SK-N-SH treated with all-trans-retinoic acid at 6 μM for 48 hours (cell line): Measurements from ENCODE around the gene ZNF14.

Experiments used
- ATAC-seq: fragments of 200-7000 bp; cut with Tn5 transposase; 3 replicates; pipeline ENCODE4 v1.9.1; 2020; ENCODE audit warnings: mild to moderate bottlenecking, moderate library complexity
- ARNTL ChIP-seq: fragments of 450-650 bp; formaldehyde crosslinking; IDR thresholded peaks from 2 replicates; pipeline ENCODE4 v1.5.0; 2020; ENCODE audit warnings: low read depth, mild to moderate bottlenecking, moderate library complexity, borderline replicate concordance
- CSDC2 ChIP-seq: fragments of 250-450 bp; sonication (Bioruptor Pico); IDR thresholded peaks from 2 replicates; pipeline ENCODE4 v1.5.0; 2020; ENCODE audit warnings: mild to moderate bottlenecking, moderate library complexity
- ESRRG ChIP-seq: fragments of 250-450 bp; sonication (Bioruptor Pico); IDR thresholded peaks from 2 replicates; pipeline ENCODE4 v1.6.1; 2021; ENCODE audit warnings: mild to moderate bottlenecking
- GLIS3 ChIP-seq: fragments of 250-450 bp; sonication (Bioruptor Pico); IDR thresholded peaks from 2 replicates; pipeline ENCODE4 v1.5.0; 2020; ENCODE audit warnings: mild to moderate bottlenecking, moderate library complexity
- ISL1 ChIP-seq: fragments of 250-450 bp; sonication (Bioruptor Pico); IDR thresholded peaks from 2 replicates; pipeline ENCODE4 v2.1.2; 2022; ENCODE audit warnings: mild to moderate bottlenecking, moderate library complexity
- OSR1 ChIP-seq: fragments of 250-450 bp; sonication (Bioruptor Pico); IDR thresholded peaks from 2 replicates; pipeline ENCODE4 v1.8.0; 2022; ENCODE audit warnings: moderate library complexity, mild to moderate bottlenecking, inconsistent platforms
- PPARA ChIP-seq: fragments of 250-450 bp; sonication (Bioruptor Pico); IDR thresholded peaks from 2 replicates; pipeline ENCODE4 v1.5.0; 2020; ENCODE audit warnings: mild to moderate bottlenecking, borderline replicate concordance
- RARB ChIP-seq: fragments of 250-450 bp; sonication (Bioruptor Pico); IDR thresholded peaks from 2 replicates; pipeline ENCODE4 v1.8.0; 2021; ENCODE audit warnings: mild to moderate bottlenecking, moderate library complexity
- SNAI2 ChIP-seq: fragments of 250-450 bp; sonication (Bioruptor Pico); IDR thresholded peaks from 2 replicates; pipeline ENCODE4 v1.5.0; 2020; ENCODE audit warnings: mild to moderate bottlenecking, moderate library complexity
- TCF4 ChIP-seq: fragments of 250-450 bp; sonication (Bioruptor Pico); IDR thresholded peaks from 2 replicates; pipeline ENCODE4 v1.8.0; 2021; ENCODE audit warnings: mild to moderate bottlenecking, moderate library complexity, borderline replicate concordance
- TOX ChIP-seq: fragments of 250-450 bp; sonication (Bioruptor Pico); IDR thresholded peaks from 2 replicates; pipeline ENCODE4 v1.8.0; 2021; ENCODE audit warnings: mild to moderate bottlenecking, moderate library complexity, borderline replicate concordance
- ZC3H10 ChIP-seq: fragments of 250-450 bp; sonication (Bioruptor Pico); IDR thresholded peaks from 2 replicates; pipeline ENCODE4 v1.5.1; 2021; ENCODE audit warnings: mild to moderate bottlenecking, moderate library complexity
- ZFP3 ChIP-seq: fragments of 250-450 bp; sonication (Bioruptor Pico); IDR thresholded peaks from 2 replicates; pipeline ENCODE4 v1.5.0; 2020; ENCODE audit warnings: mild to moderate bottlenecking, moderate library complexity
- ZFP30 ChIP-seq: fragments of 450-650 bp; formaldehyde crosslinking; IDR thresholded peaks from 2 replicates; pipeline ENCODE4 v1.5.0; 2022; ENCODE audit warnings: mild to moderate bottlenecking, moderate library complexity
- ZNF565 ChIP-seq: fragments of 450-650 bp; formaldehyde crosslinking; conservative IDR thresholded peaks from 2 replicates; pipeline ENCODE4 v1.5.0; 2020; ENCODE audit warnings: low read depth, mild to moderate bottlenecking, moderate library complexity
- ZNF70 ChIP-seq: fragments of 450-650 bp; formaldehyde crosslinking; IDR thresholded peaks from 2 replicates; pipeline ENCODE4 v1.5.0; 2020; ENCODE audit warnings: mild to moderate bottlenecking, moderate library complexity
- ZNF8 ChIP-seq: fragments of 450-650 bp; formaldehyde crosslinking; IDR thresholded peaks from 2 replicates; pipeline ENCODE4 v1.5.0; 2020; ENCODE audit warnings: mild to moderate bottlenecking, moderate library complexity
- TF ChIP-seq, protein P1 (sequence below): fragments of 250-450 bp; sonication (Bioruptor Pico); IDR thresholded peaks from 2 replicates; pipeline ENCODE4 v1.8.0; 2020; ENCODE audit warnings: mild to moderate bottlenecking, moderate library complexity, borderline replicate concordance
- TF ChIP-seq, protein P2 (sequence below): fragments of 250-450 bp; sonication (Bioruptor Pico); IDR thresholded peaks from 2 replicates; pipeline ENCODE4 v1.5.1; 2021; ENCODE audit warnings: mild to moderate bottlenecking, moderate library complexity
- TF ChIP-seq, protein P3 (sequence below): fragments of 250-450 bp; sonication (Bioruptor Pico); IDR thresholded peaks from 2 replicates; pipeline ENCODE4 v1.5.0; 2020; ENCODE audit warnings: mild to moderate bottlenecking, moderate library complexity
- TF ChIP-seq, protein P4 (sequence below): fragments of 250-450 bp; sonication (Bioruptor Pico); IDR thresholded peaks from 2 replicates; pipeline ENCODE4 v1.5.1; 2020; ENCODE audit warnings: low read depth, mild to moderate bottlenecking, moderate library complexity
- TF ChIP-seq, protein P5 (sequence below): fragments of 250-450 bp; sonication (Bioruptor Pico); IDR thresholded peaks from 2 replicates; pipeline ENCODE4 v1.8.0; 2021; ENCODE audit warnings: low read depth, mild to moderate bottlenecking, moderate library complexity, borderline replicate concordance

Gene ZNF14

DNA sequence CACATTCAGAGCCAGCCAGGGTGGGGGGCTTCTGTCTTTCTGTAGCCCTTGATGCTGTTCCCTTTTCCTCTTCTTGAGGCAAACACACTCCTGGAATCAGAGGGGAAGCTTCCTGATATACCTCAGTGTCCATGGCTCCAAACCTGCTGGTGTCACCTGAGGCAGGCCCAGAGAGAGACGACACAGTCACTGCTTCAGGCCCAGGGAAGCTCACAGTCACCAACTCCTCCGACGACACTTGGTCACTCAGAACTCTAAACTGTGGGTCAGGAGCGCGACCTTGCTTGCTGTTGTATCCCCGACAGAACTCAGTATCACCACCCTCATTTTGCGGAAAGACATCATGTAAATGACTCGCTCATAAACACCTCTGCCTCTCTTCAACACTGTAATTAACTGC is 70.6 kb downstream of the ZNF14 start (continued):
- TF ChIP-seq, protein P1, sequence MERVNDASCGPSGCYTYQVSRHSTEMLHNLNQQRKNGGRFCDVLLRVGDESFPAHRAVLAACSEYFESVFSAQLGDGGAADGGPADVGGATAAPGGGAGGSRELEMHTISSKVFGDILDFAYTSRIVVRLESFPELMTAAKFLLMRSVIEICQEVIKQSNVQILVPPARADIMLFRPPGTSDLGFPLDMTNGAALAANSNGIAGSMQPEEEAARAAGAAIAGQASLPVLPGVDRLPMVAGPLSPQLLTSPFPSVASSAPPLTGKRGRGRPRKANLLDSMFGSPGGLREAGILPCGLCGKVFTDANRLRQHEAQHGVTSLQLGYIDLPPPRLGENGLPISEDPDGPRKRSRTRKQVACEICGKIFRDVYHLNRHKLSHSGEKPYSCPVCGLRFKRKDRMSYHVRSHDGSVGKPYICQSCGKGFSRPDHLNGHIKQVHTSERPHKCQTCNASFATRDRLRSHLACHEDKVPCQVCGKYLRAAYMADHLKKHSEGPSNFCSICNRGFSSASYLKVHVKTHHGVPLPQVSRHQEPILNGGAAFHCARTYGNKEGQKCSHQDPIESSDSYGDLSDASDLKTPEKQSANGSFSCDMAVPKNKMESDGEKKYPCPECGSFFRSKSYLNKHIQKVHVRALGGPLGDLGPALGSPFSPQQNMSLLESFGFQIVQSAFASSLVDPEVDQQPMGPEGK, result no peak

DNA sequence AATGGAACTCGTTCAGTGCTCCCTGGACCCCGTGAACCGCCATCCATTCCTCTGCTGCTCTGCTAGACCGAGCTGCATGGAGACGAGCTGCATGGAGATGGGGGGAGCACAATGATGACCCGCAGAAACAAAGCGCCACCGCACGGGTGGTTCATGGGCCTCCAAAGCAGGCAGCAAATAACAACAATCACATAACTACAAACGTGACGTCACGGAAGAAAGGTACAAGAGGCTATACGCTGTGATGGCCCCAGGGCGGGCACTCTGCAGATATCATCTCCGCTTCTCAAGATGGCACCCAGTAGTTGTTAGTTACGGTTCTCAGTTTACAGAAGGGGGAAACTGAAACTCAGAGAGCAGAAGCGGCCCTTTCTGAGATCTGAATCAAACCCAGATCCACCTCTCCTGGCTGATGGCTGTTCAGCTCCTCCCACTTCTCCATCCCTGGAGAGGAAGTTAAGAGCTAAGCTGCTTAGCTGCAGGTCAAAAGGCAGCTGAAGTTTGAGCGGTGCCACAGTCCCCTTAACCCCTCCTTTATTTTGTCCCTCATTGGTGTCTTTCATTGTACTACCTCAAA is 71.1 kb downstream of the ZNF14 start:
- peak; percentile 3; the same call in 2 of the 3 replicates for ATAC-seq
- TF ChIP-seq RARB (CRISPR knock-in tag), result no peak
- TF ChIP-seq ZNF70 (CRISPR knock-in tag), result no peak
- TF ChIP-seq, protein P1, result no peak
- no peak for TF ChIP-seq ISL1 (CRISPR knock-in tag)
- no peak for TF ChIP-seq SNAI2 (CRISPR knock-in tag)
- no peak for TF ChIP-seq TOX
- TF ChIP-seq, protein P2, sequence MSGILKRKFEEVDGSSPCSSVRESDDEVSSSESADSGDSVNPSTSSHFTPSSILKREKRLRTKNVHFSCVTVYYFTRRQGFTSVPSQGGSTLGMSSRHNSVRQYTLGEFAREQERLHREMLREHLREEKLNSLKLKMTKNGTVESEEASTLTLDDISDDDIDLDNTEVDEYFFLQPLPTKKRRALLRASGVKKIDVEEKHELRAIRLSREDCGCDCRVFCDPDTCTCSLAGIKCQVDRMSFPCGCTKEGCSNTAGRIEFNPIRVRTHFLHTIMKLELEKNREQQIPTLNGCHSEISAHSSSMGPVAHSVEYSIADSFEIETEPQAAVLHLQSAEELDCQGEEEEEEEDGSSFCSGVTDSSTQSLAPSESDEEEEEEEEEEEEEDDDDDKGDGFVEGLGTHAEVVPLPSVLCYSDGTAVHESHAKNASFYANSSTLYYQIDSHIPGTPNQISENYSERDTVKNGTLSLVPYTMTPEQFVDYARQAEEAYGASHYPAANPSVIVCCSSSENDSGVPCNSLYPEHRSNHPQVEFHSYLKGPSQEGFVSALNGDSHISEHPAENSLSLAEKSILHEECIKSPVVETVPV (CRISPR knock-in tag), result no peak
- no peak for TF ChIP-seq CSDC2 (CRISPR knock-in tag)
- TF ChIP-seq, protein P3, sequence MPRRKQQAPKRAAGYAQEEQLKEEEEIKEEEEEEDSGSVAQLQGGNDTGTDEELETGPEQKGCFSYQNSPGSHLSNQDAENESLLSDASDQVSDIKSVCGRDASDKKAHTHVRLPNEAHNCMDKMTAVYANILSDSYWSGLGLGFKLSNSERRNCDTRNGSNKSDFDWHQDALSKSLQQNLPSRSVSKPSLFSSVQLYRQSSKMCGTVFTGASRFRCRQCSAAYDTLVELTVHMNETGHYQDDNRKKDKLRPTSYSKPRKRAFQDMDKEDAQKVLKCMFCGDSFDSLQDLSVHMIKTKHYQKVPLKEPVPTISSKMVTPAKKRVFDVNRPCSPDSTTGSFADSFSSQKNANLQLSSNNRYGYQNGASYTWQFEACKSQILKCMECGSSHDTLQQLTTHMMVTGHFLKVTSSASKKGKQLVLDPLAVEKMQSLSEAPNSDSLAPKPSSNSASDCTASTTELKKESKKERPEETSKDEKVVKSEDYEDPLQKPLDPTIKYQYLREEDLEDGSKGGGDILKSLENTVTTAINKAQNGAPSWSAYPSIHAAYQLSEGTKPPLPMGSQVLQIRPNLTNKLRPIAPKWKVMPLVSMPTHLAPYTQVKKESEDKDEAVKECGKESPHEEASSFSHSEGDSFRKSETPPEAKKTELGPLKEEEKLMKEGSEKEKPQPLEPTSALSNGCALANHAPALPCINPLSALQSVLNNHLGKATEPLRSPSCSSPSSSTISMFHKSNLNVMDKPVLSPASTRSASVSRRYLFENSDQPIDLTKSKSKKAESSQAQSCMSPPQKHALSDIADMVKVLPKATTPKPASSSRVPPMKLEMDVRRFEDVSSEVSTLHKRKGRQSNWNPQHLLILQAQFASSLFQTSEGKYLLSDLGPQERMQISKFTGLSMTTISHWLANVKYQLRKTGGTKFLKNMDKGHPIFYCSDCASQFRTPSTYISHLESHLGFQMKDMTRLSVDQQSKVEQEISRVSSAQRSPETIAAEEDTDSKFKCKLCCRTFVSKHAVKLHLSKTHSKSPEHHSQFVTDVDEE (CRISPR knock-in tag), result no peak

DNA sequence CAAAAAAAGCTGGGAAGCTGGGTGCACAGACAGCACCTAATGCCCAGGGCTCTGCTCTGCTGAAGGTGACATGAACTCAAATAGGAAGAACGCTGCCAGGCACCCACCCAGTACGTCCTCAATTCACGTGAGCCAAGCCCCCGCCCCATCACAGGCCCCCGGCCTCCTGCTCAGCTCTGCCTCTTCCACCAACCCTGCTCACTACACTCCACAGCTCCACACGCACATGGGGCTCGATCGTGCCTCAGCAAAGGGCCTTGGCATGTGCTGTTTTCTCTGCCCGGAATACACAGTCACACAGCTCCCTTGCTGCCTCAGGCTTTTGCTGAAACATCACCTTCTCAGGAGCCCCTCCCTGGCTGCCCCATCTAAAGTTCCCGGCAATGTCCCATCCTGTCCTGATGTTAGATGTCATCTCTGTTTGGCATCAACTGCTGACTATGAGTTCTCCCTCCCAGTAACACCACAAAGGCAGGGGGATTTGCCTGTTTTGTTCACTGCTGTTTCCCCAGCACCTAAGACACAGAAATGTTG is 71.7 kb downstream of the ZNF14 start:
- no peak for TF ChIP-seq ESRRG (CRISPR knock-in tag)
- no peak for TF ChIP-seq SNAI2 (CRISPR knock-in tag)
- no peak for TF ChIP-seq GLIS3
- no peak for TF ChIP-seq CSDC2 (CRISPR knock-in tag)
- TF ChIP-seq ZFP30 (CRISPR knock-in tag), result no peak
- TF ChIP-seq ZFP3 (CRISPR knock-in tag), result no peak
- no peak for TF ChIP-seq TCF4 (CRISPR knock-in tag)
- TF ChIP-seq ARNTL (CRISPR knock-in tag), result no peak
- TF ChIP-seq, protein P4, sequence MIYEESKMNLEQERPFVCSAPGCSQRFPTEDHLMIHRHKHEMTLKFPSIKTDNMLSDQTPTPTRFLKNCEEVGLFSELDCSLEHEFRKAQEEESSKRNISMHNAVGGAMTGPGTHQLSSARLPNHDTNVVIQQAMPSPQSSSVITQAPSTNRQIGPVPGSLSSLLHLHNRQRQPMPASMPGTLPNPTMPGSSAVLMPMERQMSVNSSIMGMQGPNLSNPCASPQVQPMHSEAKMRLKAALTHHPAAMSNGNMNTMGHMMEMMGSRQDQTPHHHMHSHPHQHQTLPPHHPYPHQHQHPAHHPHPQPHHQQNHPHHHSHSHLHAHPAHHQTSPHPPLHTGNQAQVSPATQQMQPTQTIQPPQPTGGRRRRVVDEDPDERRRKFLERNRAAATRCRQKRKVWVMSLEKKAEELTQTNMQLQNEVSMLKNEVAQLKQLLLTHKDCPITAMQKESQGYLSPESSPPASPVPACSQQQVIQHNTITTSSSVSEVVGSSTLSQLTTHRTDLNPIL (CRISPR knock-in tag), result no peak
- no peak for TF ChIP-seq RARB (CRISPR knock-in tag)
- TF ChIP-seq, protein P1, result no peak
- TF ChIP-seq, protein P3 (CRISPR knock-in tag), result no peak
- TF ChIP-seq, protein P5, sequence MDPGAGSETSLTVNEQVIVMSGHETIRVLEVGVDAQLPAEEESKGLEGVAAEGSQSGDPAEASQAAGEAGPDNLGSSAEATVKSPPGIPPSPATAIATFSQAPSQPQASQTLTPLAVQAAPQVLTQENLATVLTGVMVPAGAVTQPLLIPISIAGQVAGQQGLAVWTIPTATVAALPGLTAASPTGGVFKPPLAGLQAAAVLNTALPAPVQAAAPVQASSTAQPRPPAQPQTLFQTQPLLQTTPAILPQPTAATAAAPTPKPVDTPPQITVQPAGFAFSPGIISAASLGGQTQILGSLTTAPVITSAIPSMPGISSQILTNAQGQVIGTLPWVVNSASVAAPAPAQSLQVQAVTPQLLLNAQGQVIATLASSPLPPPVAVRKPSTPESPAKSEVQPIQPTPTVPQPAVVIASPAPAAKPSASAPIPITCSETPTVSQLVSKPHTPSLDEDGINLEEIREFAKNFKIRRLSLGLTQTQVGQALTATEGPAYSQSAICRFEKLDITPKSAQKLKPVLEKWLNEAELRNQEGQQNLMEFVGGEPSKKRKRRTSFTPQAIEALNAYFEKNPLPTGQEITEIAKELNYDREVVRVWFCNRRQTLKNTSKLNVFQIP (CRISPR knock-in tag), result no peak
- TF ChIP-seq ZNF70 (CRISPR knock-in tag), result no peak
- no peak for TF ChIP-seq PPARA (CRISPR knock-in tag)
- no peak for TF ChIP-seq ZNF565
- TF ChIP-seq ZNF8 (CRISPR knock-in tag), result no peak
- no peak for TF ChIP-seq ZC3H10
- TF ChIP-seq OSR1 (CRISPR knock-in tag), result no peak
- TF ChIP-seq, all 23 proteins: peak for 0
- ATAC-seq, result no peak
